ENCODE measurements around the gene SLC6A1.

DNA sequence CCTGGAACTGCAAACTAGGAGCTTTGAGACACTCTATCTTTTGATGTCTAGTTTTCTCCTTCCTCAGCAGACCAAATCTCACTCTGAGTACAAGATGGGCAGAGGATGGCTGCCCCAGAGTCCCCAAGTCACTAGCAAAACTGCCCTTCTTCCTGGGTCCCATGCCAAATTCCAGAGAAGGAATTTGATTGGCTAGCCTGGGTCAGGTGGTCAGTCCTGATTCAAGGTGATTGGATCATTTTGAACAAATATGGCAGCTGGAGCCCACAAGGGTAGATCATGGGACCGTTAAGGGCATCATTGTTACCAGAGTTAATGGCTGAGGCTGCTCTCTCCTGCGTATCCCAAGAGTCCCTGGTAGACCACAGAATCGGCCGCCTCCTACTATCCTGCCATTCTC, 21.7 kb downstream of the SLC6A1 start:
- TF ChIP-seq, protein P1, sequence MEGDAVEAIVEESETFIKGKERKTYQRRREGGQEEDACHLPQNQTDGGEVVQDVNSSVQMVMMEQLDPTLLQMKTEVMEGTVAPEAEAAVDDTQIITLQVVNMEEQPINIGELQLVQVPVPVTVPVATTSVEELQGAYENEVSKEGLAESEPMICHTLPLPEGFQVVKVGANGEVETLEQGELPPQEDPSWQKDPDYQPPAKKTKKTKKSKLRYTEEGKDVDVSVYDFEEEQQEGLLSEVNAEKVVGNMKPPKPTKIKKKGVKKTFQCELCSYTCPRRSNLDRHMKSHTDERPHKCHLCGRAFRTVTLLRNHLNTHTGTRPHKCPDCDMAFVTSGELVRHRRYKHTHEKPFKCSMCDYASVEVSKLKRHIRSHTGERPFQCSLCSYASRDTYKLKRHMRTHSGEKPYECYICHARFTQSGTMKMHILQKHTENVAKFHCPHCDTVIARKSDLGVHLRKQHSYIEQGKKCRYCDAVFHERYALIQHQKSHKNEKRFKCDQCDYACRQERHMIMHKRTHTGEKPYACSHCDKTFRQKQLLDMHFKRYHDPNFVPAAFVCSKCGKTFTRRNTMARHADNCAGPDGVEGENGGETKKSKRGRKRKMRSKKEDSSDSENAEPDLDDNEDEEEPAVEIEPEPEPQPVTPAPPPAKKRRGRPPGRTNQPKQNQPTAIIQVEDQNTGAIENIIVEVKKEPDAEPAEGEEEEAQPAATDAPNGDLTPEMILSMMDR (IDR thresholded peaks at IDR 0.05; ENCODE audit: insufficient read depth, low read length, poor library complexity, severe bottlenecking): no peak
- no peak for TF ChIP-seq EZH2phosphoT487 (conservative IDR thresholded peaks at IDR 0.05; ENCODE audit: low read length)

Measured in SU-DHL-6 (cell line).